HG02642 (cell line): ENCODE data around the gene POLR2E.

Experiments
- ATAC-seq: cut with Tn5 transposase; IDR thresholded peaks from one replicate; pipeline ENCODE4 v1.9.1; 2021; ENCODE audit warnings: mild to moderate bottlenecking; ENCODE audit not compliant: unreplicated experiment, poor library complexity

Gene POLR2E

DNA sequence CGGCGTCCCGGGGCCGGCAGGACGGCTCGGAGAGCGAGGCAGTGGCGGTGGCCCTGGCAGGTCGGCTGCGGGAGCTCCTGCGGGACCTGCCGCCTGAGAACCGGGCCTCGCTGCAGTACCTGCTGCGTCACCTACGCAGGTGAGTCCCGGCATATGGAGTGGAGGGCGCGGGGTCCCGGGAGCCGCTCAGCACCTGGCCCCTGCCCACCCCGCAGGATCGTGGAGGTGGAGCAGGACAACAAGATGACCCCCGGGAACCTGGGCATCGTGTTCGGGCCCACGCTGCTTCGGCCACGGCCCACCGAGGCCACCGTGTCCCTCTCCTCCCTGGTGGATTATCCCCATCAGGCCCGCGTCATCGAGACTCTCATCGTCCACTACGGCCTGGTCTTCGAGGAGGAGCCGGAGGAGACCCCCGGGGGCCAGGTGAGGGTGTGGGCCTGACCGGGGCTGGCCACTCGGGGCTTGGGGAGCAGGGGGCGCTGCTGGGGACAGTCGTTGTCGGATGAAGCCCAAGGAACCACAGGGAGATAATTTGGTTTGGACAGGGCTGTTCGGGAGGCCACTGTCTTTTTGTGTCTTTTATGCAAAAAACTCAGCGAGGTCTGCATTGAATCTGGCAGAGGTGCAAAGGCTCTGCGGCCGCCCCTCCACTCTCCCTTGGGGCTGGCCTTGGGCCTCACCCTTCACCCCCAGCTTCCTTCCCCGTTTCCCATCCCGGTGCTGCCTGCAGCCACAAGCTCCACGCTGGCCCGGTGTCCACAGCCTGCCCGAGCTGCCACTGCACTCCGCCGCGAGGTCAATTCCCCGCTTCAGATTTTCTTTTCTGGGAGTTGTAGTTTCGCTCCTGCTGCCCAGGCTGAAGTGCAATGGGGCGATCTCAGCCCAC, 12.0 kb downstream of the POLR2E start:
- ATAC-seq, result no peak

DNA sequence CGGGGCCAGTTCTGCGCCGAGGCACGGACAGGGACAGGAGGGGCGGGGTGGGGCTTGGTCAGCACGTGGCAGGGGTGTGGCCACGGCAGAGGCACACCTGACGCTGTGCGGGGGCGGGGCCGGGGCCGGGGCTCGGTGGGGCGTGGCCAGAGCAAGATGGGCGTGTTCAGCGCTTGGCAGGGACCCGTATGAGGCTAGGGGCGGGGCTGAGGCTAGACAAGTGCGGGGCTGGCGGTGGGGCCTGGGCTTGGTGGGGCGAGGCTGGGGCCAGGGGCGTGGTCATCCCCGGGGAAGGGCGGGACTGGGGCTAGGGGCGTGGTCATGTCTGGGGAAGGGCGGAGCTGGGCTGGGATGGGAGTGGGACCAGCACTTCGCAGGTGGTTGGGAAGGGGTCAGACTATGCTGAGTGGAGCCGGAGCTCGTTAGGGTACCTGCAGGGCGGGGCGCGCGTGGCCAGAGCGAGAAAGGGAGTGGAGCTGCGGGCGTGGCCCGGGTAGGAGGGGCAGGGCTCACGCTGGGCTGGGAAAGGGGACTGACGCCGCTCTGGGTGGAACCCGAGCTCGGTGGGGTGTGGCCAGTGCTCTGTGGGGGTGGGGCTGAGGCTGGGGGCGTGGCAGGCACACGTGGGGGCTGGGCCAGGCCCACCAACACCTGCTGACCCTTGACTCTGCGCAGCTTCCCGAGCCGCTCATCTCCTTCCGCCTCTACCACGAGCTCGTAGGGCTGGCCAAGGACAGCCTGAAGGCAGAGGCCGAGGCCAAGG, 12.8 kb downstream of the POLR2E start:
- no peak for ATAC-seq

DNA sequence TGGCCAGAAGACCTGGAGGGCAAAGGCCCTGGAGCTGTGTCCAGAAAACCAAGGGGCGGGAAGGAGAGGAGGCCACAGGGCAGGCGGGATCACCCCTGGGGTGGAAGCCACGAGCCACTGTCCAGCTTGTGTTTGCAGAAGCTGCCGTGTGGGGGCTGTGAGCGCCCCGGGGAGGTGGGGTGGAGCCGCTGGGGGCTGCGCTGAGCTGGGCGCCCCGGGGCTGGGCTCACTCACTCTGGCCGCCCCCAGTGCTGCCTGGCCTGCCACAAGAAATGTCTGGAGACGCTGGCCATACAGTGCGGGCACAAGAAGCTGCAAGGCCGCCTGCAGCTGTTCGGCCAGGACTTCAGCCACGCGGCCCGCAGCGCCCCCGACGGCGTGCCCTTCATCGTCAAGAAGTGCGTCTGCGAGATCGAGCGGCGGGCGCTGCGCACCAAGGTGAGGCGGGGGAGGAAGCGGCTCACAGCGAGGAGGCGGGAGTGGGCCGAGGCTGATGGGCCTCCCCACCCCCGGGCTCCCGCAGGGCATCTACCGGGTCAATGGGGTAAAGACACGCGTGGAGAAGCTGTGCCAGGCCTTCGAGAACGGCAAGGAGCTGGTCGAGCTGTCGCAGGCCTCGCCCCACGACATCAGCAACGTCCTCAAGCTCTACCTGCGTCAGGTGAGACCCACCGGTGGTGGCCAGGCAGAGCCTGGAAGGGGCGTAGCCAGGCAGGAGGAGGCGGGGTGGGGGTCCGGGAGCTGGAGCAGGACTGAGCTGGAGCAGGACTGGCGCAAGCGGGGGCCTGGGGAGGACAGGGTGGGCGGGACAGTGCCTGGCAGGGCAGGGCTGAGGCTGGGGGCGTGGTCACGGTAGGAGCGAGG, 13.6 kb downstream of the POLR2E start:
- no peak for ATAC-seq

DNA sequence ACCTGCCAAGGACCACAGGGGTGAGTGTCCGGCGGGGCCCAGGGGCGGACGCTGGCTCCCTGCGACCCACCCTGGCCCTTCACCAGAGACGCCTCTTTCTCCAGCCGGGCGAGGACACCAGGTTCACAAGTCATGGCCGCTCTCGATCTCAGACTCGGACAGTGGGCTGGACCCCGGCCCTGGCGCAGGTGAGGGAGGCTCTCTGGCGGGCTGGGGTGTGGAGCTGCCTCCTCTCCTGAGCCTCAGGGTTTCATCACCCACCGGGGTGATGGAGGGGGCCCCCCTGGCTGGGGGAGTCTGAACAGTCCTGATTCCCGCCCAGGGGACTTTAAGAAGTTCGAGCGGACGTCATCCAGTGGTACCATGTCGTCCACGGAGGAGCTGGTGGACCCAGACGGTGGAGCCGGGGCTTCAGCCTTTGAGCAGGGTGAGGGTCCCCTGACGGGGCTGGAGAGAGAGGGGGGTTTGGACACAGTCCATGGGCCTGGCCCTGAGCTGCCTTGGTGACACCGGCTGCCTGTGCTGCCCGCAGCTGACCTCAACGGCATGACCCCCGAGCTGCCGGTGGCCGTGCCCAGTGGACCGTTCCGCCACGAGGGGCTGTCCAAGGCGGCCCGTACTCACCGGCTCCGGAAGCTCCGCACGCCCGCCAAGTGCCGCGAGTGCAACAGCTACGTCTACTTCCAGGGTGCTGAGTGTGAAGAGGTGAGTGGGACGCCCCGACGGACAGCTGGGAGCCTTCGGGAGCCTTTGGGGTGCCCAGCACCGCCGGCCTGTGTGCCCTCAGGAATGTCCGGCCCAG, 14.6 kb downstream of the POLR2E start:
- ATAC-seq, result no peak

DNA sequence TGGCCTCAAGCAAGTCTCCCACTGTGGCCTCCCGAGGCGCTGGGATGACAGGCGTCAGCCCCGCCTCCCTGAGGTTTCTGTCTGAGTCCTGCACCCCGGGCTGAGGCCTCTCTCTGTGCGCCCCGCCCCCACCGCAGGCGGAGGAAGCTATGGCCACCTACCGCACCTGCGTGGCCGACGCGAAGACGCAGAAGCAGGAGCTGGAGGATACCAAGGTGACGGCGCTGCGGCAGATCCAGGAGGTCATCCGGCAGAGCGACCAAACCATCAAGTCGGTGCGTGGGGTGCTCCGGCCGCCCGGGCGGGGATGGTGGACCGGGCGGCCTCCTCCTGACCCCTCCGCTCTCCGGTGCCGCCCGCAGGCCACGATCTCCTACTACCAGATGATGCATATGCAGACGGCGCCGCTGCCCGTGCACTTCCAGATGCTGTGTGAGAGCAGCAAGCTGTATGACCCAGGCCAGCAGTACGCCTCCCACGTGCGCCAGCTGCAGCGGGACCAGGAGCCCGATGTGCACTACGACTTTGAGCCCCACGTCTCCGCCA, 15.5 kb downstream of the POLR2E start:
- no peak for ATAC-seq

DNA sequence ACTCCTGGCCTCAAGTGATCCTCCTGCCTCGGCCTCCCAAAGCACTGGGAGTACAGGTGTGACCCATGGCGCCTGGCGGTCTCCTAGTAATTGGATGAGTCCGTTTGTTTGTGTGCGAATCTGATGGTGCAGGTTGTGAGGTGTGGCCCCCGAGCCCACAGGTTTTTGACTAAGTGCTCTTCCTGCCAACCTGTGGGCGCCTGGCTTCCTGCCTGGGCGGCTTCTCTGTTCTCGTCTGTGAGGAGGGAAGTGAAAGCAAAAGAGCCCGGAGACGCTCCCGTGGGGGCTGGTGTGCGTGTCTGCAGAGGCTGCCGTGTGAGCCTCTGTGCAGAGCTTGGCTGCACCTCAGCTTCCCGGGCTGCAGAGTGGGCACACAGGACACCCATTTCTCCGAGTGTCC, 18.2 kb downstream of the POLR2E start:
- peak; percentile 65 for ATAC-seq

DNA sequence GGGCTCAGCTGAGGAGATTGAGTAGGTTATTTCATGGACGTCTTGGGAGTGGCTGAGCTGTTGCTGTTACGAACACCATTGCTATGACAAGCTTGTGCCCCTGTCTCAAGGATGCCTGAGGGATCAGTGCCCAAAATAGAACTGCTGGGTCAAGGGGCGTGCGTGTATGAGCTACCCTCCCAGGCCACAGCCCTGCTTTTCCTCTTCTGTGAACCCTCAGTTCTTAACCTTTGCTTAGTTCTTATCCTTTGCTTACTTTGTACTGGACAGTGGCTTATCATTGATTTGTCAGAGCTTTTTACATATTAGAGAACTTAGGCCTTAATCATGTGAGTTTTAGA, 19.2 kb downstream of the POLR2E start:
- no peak for ATAC-seq

DNA sequence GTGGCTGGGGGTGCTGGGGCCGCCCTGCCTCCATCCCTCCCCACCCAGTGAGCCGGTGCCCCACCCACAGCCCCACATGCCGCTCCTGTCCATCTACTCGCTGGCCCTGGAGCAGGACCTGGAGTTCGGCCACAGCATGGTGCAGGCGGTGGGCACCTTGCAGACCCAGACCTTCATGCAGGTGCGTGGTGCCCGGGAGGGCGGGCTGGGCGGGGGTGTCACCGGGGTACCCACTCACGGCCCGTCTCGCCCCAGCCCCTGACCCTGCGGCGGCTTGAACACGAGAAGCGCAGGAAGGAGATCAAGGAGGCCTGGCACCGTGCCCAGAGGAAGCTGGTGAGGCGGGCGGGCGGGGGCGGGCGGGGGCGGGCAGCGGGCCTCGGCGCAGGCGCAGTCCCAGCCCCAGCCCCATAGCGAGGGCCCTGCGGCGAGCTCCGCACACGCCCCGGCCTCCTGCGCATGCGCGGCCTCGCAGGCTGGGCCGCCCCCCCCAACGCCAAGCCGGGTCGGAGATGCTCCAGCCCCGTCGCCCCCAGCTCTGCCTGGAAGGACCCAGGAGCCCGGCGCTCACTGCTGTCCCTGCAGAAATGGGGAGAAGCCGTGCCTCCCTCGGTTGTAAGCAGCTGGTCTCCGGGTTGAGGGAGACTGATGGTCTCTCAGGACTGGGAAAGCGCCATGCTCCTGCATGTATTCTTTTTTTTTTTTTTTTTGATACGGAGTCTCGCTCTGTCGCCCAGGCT, 20.5 kb downstream of the POLR2E start:
- ATAC-seq, result peak; percentile 70

DNA sequence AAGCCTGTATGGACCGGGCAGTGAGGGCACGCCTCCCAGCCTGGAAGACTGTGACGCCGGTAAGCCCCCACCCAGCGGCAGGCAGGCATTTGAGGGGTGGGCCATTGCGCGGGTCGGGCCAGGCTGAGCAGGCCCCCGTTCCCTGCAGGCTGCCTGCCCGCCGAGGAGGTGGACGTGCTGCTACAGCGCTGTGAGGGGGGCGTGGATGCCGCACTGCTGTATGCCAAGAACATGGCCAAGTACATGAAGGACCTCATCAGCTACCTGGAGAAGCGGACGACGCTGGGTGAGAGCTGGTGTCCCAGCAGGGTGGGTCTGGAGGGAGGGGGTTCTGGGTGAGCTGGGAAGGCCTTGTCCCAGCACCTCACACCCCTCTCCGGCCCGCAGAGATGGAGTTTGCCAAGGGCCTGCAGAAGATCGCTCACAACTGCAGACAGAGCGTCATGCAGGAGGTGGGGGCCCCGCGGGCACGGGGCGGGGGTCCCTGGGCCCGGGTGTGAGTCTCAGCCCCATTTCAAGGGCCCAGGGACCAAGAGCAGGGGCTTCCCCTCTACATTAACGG, 21.1 kb downstream of the POLR2E start:
- ATAC-seq, result no peak

DNA sequence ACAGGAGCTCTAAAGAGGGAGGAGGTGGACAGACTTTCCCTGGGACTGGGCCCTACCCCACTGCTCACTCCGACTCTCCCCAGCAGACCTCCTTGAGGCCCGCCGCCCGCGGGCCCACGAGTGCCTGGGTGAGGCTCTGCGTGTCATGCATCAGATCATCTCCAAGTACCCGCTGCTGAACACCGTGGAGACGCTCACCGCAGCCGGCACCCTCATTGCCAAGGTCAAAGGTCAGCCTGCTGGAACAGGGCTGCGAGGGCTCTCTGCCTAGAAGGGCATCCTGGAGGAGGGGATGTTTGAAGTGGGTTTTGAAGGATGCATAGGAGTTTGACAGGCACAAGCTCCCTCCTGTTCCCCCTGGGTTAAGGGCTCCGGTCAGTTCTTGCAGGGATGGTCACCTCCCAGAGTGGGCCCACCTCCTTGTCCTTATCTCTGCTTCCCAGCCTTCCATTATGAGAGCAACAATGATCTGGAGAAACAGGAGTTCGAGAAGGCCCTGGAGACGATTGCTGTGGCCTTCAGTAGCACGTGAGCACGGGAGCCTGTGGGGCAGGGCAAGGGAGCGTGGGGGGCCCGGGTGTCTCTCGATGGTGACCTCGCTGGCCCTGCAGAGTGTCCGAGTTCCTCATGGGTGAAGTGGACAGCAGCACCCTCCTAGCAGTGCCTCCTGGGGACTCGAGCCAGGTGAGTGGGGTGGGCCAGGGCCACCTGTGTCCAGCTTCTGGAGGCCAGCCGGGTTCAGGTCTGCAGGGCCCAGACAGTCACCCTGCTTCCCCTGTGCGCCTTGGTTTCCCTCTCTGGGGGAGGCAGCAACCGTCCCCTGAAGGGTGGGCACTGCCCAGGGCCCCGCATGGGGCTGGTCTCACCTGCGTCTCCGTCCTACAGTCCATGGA, 21.9 kb downstream of the POLR2E start:
- no peak for ATAC-seq

DNA sequence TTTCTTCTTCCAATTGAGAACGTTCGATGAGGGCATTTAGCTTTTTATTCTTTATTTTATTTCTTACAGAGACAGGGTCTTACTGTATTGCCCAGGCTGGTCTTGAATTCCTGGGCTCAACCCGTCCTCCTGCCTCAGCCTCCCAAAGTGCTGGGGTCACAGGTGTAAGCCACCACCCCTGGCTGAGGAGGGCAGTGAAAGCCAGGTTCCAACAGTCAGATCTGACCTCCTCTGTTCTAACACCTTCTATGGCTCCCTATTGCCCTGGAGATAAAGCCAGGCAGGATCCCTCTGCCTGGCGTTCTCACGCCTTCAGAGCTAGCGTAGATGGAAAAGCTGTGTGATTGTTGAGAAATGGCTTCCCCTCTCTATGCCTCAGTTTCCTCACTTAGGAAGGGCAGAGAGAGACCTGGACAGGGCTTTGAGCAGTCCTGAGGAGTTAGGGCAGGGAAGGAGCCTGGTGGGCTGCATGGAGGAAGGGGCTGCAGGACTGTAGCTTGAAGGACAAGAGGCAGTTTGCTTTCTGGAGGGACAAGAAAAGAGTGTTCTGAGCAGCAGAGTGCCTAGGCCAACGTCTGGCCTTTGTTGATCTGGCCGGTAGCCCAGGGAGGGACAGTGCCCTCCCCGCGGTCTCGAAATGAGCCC, 22.7 kb downstream of the POLR2E start:
- no peak for ATAC-seq

DNA sequence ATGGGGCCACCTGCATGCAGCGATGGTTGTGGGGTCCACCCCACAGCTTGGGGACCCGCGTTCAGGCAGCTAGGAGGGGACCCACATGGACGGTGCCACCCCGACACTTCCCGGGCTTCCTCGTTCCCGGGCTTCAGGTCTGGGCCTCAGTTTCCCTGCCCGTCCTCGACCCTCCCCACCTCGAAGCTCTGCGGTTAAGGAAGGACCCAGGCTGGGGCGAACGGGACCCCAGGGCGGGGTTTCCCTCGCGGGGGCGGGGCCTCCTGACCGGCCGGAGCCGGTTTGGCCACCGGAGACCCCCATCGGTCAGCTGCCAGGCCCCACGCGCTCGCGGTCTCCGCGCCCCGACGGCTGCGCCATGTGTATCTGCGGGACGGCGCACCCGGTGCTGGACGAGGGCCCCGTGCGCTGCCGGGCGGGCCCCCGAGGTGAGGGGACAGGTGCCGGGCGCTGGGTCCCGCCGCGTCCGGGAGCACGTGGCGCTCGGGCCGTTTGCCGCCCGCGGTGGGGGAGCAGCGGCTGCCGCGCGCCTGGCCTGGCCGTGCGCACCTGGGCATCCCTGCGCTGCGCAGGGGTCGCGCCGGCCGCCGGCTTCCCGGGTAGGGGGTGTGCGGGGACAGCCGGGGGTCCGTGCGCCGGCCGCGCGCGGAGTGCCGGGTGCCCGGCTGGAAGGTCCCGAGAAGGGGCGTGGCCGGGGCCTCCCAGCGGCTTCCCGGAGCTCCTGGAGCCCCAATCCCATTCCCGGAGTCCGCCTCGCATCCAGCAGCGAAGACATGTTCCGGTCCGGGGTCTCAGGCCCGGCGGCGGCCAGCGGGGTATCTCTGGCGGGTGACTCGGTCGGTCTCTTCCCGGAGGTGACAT, 24.0 kb downstream of the POLR2E start:
- ATAC-seq, result no peak

DNA sequence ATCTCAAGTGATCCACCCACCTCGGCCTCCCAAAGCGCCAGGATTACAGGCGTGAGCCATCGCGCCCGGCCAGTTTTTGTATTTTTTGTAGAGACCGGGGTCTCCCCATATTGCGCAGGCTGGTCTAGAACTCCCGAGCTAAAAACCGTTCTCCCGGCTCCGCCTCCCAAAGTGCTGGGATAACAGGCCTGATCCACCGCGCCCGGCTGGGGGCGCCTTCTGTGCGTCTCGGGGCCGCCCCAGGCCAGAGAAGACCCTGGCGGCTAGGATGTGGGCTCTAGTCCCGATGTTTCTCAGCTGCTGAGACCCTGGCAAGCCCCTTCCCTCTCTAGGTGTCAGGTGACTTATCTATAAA, 24.6 kb downstream of the POLR2E start:
- no peak for ATAC-seq

DNA sequence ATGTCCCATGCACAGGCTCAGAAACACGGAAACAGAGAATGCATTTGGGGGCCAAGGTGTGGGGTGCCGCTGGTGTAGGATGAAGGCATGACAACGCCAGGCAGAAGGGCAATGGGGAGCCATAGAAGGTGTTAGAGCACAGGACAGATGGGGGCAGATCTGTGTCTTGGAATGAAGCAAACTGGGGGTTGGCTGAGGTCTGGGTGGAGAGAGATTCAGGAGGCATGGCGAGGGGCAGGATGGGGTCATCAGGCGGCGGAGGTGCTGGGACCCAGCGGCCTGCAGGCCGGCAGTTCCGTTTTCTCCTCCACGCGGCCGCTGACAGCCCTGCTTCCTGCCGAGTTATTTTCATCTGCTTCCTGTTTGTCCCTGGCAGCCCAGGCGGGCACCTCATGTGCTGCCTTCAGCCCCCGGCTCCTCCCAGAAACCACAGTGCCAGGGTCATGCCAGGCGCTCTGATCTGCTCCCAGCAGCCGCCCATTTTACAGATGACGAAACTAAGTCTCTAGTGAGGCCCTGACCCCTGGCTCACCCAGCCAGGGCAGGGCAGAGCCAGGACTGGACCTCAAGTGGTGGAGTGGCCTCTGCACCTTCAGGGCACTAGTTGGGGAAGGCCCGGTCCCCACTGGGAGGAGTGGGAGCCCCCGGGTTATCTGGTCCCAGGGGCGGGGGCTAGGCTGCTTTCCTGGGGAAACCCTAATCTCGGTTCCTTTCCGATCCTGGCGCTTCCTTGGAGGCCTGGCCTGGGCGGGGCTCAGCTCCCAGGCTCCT, 26.0 kb downstream of the POLR2E start:
- no peak for ATAC-seq
